Activated CD4-positive, alpha-beta T cell treated with anti-CD3 and anti-CD28 coated beads, Interleukin-2, amount 50 U/mL, for 4 hours (primary cell): ENCODE data around the gene ALKBH3.

Source experiments
- DNase-seq, 2 experiments: peaks; one replicate each; pipeline ENCODE4 v3.0.0-alpha.2; 2020

The ALKBH3 gene

DNA sequence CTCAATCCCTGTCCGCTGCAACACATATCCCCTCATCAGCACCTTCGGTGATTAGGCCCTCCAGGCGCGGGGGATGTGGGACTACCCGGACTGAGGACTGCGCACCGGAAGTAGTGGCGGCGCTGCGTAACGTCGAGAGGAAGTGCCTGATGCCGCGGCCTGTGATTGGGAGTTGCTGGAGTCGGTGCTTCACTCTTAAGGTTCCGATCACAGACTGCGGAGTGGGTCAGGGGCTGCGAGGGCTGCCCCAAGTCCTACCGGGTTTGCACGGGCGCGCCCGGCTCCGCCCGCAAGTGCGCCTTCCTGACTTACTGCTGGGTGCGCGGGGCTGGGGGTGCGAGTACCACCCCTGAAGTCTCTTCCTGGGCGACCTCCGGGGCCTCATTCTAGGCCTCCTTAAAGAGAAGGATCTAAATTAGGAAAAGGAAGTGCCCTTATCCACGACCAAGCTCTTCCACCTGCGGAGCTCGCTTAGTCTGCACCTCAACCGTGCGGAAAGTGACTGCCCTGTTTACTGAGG is at the start of gene ALKBH3:
Gene ALKBH3 (plus strand): TSS at position 192 of the 520 bp plus-strand sequence. CDS start 1,822 bp downstream, outside the sequence.
- peak; percentile 88 to 90 for DNase-seq

DNA sequence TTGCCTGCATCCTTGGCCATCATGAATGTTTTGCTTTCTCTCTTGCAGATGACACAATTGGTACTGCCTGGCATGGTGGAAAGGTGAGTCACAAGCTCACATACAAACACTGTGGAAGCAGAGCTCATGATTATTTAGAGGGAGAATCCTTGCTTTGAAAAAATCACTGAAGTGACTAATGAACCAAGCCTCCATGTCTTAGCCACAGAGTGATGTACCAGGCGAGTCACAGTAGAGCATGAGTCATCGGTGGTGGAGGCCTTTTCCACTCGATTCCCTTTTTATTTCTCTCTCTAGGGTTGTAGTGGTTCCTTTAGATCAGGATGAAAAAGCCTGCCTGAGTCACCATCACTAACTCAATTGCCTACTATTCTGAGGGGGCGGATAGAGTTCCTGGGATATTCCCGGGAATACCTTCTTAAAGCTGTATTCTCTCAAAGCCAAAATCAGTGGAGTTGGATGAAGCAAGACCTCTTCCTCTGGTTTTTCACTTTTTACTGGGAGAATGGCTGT is 49.6 kb upstream of the ALKBH3 start:
- DNase-seq, result peak; percentile 35 to 42

DNA sequence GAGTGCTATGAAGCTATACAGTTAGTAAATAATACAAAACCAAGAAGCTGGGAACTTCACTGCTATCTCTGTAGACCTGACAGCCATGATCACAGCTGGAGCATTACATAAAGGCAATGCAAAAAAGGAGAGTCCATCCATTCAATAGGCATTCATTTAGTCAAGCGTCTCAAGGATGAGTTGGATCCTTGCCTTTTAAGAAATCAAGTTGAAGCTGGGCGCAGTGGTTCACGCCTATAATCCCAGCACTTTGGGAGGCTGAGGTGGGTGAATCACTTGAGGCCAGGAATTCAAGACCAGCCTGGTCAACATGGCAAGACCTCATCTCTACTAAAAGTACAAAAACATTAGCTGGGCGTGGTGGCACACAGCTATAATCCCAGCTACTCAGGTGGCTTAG is 48.1 kb upstream of the ALKBH3 start:
- no peak for DNase-seq

DNA sequence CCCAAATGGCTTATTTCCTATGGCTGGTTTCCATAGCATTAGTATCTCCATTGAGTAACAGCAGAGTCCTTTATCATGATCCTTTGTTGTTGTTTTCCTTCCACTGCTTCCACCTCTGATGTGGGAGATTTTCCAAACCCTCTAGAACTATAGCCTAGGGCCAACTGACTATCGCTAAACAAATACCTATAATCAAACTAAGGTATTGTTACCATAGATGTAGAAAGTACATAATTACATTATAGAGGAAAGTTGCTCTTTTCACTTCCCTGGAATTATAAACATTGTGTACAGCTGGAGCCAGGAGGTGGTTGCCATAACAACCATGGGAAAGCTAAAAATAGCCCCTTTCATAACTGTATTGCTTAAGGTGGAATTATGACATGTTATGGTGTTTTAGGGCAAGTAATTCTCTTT is 47.0 kb upstream of the ALKBH3 start:
- DNase-seq, result no peak

DNA sequence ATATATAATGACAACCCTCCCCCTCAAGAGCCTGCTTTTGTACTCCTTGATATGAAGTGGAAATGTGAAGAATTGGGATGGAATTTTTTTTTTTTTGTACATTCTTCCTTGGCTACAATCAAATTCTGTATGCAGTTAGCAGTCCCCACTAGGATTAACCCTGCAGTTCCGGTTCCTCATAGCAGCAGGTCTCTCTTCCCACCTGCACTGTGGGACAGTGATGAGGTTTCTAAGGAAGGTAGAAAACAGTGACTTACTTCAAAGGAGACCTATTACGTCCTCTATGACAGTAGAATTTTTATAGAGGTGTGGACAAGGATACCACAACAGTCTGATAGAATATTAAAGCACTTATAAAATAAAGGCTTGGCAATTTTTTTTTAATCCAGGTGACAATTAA is 46.3 kb upstream of the ALKBH3 start:
- DNase-seq, result no peak

DNA sequence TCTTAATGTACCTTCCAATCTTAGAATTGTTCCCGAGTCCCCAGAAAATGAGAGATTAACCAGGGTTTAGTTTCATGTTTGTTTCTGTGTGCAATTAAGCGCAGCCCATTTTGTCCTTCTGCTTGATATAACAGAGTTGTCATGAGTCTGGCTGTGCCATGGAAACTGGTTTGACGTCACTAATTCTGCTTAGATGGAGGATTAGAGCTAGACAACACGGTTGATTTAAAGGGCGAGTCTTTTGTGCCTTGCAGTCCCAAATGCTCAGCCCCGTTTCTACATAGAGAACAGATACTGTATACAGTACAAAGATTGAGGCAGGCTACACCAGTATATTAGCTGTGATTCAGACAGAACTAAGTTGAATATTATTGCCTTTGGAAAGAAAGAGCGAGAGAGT is 45.5 kb upstream of the ALKBH3 start:
- DNase-seq, result no peak

DNA sequence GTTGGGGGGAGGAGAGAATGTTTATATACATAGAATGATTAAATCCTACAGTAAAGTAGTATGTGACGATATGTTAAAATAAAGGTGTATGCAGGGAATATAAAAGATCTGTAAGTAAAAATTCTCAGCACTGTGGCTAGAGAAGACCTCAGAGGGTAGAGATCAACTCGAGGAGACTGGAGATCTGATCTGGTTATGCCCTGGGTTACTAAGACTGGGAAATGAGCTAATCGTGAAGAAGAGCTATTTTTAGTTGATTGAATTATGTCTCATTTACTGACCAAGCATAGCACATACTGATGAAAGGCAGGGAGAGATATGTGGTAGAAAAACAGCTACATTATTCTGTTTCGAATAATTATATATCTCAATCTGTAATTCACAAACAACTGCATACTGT is 42.8 kb upstream of the ALKBH3 start:
- DNase-seq, result no peak

DNA sequence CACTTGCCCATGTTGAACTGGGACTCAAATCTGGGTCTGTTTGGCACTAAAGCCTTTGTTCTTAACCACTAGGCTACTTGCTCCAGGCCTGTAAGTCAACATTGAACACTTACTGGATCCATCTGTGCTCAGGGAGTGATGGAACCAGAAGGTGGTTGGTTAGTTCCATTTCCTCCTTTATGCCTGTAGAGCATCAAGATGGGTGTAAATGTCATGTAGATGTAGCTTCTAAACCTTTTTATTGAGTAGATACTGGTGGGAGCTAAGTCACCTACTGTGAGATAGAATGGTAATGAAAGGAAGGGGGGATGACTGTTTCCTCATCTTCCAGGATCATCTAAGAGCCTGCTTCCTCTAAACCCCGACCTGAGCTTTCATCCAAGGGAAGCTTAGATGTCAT is 38.6 kb upstream of the ALKBH3 start:
- DNase-seq, result no peak

DNA sequence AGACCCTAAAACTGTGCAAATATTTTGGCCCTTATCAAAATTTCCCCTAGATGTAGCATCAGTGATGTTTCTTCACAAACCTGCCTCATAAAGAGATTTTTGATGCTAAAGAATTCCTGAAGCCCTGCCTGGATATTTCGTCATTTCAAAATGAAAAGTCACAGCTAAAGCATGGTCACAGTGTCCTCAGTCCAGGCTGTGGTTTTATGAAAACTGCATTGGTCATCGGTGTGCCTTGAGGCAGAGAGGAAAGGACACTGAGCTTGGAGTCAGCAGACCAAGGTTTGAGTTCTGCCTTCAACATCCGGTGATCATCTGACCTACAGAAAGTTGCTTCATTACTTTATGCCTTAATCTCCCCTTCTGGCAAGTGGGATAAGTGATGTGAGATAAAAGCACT is 34.8 kb upstream of the ALKBH3 start:
- DNase-seq, result no peak

DNA sequence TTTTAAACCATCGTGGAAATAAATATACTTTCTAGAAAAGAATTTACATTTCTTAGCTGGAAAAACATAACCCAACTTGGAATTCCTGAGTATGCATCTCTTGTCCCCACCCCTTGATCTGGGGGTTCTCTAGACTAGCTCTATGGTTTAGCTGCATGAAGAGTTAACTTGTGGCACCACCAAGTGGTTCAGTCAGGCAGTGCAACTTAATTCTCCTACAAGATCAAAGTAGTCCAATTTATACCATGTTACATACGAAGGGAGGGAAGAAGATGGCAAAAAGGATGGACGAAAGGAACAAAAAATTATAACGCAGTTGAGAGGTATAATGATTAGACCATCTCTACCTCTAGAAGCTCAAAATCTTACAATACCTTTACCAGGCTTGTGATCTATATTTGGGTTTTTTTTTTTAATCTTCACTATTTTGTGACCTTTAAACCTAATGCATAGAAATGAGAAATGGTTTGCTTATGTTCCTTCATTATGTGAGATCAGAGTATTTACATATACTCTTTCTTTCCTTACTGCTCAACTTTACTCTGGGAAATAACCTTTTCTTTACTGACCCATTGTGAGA is 28.5 kb upstream of the ALKBH3 start:
- DNase-seq, result peak; percentile 54 to 55

DNA sequence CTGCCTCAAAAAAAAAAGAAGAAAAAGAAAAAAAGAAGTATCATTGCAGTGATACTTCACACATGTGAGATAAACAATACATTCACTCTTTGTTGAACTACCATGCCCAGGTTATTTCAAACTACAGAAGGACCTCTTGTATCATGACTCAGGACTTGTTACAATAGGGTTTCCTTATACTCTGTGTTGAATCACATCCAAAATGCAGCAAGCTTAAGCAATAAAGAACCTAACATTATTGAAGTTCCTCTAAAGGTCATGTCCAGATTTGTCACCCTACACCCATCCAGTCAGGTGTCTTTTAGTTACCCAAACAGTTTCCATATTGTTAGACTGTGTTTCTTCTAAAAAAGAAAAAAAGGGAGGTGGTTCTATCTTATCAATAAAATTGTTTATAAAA is 26.9 kb upstream of the ALKBH3 start:
- no peak for DNase-seq

DNA sequence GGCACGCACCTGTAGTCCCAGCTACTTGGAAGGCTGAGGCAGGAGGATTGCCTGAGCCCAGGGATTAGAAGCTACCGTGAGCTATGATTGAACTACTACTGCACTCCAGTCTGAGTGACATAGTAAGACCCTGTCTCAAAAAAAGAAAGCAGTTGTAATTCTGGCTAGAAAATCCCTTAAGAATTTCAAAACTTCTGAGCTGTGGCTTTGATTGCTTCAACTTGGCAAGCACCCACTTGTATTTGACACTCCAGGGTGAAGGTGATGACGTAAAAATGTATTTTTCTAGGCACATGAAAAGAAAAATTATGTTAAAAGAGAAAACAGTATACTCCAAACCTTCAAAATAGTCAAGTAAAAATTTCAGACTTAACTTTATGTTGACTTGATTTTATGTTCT is 23.6 kb upstream of the ALKBH3 start:
- no peak for DNase-seq

DNA sequence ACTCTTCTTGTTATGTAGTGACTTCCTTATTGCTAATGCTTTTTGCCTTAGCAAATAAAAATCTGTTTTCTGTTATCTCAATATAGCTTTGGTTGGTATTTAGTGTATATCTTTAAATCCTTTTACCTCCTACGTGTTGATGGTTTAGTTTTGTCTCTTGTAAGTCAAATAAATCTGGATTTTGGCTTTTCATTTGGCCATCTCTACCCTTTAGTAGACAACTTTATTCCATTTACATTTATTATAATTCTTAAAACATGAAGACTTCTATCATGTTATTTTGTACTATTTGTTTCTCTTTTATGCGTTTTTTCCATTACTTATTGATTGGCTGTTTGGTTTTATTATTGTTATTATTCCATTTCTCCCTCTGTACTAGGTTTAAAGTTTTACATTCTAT is 19.5 kb upstream of the ALKBH3 start:
- no peak for DNase-seq

DNA sequence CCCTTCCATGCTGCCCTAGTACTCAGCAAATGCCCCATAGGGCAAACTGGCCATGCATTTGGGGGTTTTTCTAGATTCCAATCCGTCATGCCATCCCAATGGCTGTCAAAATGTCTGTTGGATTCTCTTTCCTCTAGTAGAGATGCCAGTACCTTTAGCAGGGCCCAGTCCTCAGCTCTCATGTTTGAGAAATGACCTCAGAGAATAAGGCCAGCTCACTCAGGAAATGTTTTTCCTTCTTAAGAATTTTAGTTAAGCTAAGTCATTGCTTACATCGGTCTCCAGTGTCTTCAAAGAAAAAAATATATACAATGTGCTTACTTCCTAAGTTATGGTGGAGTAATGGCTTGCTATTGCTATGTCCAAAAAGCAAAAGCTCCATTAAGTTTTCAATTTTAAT is 14.1 kb upstream of the ALKBH3 start:
- DNase-seq, result no peak

DNA sequence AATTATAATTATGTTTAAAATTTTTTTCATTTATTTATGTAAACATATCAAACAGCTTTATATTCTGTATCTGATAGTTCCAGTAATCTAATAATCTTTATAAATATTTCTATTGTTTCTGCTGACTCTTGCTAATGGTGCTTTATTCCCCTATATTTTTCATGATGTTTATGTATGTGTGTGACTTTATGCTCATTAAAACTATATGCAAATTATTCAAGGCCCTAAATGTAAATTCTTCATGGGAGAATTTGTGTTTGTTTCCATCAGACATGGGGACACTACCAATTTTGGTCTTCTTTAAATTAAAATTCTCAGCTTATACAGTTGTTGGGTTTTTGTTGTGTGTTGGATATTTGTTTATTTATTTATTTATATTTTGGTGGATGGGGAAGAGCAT is 13.7 kb upstream of the ALKBH3 start:
- no peak for DNase-seq

DNA sequence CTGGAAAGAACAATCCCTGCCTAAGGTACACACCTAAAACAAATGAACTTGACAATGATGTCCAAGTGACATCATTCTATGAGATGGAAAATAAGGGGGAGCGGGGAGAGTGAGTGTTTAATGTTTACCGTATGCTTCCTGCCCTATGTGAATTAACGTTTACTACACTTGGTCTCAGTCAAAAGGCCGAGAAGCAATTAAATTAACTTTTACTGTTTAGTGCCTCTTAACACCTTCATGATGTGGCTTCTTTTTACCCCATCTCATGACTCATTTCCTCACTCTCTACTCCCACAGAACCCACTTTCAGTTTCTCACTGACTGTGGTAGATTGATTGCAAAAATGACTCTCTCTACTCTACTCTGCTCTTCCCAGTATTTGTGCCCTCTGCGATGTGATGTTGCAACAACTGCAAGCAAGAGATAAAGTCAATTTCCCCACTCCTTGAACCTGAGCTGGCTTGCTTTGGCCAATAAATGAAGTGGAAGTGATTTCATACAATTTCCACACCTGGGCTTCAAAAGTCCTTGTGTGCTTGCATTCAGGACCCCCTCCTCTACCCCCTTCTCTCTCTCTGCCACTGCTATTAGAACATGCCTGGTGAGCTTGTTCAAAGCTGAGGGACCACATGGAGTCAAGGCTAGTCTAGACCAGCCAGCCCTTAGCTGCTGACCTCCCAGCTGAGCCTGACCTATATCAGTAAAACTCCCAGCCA is 11.6 kb upstream of the ALKBH3 start:
- DNase-seq, result peak; percentile 2 to 6

DNA sequence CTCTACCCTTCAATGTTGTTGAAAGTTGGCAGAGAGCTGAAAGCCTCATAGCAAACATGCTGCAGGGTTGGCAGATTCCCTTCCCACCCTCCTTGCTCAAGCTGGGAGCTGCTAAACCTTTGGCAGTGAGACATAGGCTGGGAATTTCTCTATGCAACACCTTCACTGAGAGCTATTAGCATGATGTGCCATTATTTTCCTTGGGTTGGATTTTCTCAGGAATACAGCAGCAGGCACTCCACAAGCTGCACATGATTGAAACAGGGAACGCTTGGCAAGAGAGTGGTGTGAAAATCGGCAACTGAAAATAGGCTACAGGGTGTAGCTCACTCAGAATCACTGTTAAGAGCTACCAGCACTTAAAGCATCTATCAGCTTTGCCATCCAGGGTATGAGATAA is 9.6 kb upstream of the ALKBH3 start:
- no peak for DNase-seq

DNA sequence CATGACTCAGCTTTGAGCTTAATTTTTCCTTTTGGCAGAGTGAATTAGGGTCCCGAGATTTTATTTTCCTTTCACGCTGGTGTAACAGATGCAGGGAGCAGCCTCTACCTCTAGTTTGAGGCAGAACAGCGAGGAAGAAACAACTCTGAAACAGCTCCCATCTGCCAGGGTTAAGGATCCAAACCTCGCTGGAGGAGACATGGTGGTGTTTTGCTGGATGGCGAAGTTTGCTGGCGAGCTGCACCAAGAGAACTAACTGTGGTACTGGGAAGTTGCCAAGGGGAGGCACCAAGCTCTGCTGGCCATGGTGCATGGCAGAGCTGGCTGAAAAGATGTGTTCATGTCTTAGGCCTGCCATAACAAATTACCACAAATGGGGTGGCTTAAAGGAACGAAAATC is 7.6 kb upstream of the ALKBH3 start:
- no peak for DNase-seq

DNA sequence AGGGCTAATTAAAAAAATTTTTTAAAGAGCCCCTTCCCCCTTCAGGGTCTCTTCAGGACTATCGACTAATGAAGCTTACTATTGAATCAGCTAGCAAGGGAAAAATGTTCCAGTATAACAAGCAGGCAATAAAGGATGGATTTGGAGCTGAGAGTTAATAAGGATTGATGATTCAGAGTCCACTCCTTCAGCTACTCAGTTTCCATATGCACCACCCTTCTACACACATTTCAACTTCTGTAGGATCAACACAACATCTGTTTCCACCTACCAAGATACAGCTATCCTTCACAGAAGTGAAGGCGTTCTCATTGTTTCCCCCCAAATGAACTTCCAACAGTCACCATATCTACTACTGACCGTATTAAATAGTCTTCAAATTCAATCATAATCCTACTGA is 6.6 kb upstream of the ALKBH3 start:
- DNase-seq, result no peak

DNA sequence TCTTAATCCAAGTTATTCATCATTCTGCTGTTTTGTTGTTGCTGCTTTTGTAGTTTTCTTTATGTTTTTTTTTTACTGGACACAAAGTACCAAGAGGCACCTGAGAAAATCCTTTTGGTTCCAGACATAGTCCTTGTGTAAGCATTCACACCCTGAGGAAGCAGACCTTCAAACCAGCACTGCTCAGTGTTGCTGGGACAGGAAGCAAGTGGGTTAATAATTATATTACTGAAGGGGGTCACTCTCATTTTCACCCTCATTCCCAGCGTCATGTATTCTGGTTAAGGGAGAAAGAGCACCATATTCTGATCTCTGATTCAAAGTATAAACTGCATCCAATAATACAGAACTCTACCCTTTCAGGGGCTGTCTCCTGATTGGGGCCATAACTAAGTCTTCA is 5.9 kb upstream of the ALKBH3 start:
- DNase-seq, result no peak

DNA sequence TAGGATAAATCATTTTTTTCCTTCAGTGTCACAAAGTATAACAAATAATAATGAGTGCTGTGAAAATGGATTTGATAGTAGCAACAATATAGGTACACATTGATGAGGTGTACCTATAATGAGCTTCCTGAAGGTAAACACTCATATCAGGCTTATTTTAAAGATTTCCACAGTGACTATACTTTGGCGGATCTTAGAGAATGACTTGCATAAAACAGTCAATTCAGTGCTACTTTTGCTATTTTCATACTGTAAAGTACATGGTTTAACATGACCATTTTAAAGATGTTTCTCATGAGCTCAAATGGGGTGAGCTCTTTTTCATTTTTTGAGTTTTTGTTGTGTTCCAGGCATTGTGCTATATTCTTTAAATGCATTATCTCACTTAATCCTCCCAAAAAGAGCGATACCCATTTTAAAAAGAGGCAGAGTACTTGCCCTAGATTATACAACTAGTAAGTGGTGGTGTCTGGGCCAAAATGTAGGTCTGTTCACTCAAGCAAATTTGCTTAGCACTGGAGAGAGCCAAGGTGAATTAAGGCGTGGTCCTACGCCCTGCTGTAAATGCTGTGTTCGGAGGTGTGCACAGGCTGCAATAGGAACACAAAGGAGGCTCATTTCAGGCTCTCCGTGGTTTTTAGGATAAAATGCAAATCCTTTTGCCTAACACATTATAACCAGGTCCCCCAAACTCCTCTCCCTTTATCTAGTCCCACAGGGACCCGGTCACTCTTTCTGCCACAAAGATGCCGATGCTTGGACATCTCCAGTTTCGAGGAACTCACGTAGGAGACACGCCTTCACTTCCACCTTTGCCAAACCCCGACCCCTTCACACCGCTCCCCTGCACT is 617 bp upstream of the ALKBH3 start:
- no peak for DNase-seq

DNA sequence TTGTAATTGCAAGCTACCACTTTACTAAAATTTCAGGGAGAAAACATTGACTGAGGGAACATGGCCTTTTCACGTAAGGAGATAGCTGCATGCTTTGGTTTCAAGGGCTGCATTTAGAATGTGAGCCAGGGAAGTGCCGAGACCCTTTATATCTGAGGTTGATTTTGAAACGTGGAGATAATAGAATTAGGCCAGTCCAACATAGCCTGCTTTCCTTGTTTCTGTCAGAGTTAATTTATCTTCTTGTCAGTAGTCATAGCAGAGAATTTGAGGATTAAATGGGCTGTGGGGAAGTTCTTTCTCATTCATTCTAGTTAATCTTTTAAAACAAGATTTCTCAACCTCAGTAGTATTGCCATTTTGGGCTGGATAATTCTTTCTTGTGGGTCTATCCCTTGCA is 12.2 kb downstream of the ALKBH3 start:
- no peak for DNase-seq

DNA sequence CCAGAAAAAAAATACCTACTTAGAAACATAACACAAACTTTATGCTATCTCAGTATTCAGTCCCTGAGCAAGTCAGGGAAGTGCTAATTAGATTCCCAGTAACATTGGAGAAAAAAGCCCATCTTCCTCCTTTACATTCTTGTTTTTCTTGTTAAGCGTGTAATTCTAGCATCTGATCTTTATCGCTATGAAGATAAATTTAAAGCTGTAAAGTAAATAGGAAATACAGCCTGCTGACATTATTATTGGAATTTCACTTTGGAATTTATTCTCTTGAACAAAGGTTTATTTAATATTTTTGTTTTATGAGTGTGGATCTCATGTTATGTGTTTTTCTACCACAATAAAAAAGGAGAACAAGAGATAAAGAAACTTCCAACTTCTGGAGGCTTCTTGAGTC is 13.9 kb downstream of the ALKBH3 start:
- no peak for DNase-seq

DNA sequence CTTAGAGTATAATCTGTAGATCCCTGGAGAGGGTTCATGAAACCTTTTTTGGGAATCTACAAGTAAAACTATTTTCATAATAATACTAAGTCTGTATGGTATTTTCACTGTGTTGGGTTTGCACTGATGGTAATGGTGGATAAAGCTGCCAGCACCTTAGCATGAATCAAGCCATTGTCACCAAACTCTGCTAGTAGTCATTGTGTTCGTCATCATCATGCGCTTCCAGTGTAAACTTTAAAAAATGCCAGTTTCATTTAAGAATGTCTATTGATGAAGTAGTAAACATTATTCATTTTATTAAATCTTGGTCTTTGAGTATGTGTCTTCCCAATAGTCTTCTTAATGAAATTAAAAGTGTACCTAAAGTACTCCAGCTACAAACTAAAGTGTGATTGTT is 15.0 kb downstream of the ALKBH3 start:
- DNase-seq, result no peak
